ENCODE measurements around the gene ZSCAN5B.
"Not testable (repeated sequence)": the region's sequence is repeated elsewhere in the genome, so short reads cannot be mapped to it uniquely, and the experiment has no call there.

Gene ZSCAN5B

DNA sequence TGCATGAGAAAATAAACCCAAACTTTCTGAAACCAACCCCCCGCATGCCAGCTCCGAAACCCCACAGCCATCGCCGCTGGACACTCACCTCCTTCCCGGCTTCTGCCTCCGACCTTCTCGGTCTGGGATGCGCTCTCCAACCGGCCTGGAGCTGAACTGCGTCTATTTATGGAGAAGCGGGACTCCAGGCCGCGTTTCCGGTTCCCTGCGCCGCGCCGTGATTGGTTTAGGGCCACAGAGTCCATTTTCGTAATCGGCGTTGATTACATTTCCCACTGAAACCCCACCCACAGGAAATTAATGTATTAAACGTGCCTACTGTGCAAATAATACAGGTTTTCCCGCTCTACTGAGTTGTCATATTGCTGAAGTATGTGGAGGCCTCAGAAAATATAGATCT, at the start of gene ZSCAN5B:
ZSCAN5B (minus strand) TSS at position 138 of the 400 bp plus-strand sequence. CDS start 4,731 bp downstream, outside the sequence.
- not testable (repeated sequence) for DNase-seq (ENCODE audit: low read depth, low spot score)

- not testable (repeated sequence) for DNase-seq (ENCODE audit: low read depth, low spot score)
Measured at GRCh38 chr19:56245764-56246163, 48.2 kb upstream of the ZSCAN5B start.

DNA sequence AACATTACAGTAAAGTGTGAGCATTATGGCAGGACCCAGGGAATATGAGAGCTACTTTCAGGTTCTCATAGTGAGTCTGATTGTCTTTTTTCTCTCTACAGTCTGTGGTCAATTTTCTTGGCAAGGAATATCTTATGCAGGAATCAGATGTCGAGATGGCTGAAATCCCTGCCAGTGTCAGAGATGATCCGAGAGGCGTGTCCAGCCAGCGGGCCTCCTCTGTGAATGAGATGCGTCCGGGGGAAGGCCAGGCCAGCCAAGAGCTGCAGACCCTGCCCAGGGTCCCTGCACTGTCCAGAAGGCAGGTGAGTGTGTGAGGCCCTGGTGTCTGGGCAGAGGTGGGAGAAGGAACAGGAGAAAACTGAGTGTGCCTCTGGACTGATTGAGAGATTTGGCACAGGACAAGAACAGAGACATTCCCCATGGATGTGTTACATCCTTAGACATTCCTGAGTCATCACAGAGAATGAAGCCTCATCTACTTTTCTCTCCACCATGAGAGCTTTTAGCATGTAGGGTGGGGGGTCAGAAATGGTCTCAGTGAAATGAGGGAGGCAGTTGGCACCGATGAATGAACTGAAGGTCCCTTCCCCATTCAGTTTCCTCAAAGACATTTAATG, 47.6 kb upstream of the ZSCAN5B start:
- no peak for DNase-seq (ENCODE audit: low read depth, low spot score)

DNA sequence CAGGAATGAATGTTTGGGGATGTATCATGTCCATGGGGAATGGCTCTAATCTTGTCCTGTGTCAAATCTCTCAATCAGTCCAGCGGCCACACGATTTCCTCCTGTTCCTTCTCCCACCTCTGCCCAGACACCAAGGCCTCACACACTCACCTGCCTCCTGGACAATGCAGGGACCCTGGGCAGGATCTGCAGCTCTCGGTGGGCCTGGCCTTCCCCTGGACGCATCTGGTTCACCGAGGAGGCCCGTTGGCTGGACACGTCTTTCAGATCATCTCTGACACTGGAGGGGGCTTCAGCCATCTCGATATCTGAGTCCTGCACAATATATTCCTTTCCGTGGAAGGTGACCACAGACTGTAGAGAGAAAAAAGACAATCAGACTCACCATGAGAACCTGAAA, 25.9 kb upstream of the ZSCAN5B start:
- no peak for DNase-seq (ENCODE audit: low read depth, low spot score)

GRCh38 chr19:56222901-56223300, 25.3 kb upstream of the ZSCAN5B start:
- DNase-seq (ENCODE audit: low read depth, low spot score), result no peak

DNA sequence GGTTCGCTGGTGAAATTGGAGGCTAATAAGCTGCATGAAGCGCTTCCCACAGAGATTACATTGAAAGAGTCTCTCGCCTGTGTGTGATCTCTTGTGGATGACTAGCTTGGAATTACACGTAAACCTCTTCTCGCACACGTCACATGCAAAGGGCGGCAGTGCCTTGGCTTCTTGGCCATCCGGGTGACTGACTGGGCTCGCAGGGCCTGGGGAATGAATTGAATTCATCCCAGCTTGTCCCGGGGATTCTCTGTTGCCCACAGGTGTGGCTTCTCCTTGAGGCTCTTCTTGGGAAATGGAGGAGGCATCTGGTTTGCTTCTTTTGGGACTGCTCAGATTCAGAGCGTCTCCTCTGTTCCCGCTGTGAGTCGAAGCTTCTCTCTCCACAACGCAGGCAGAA, 24.3 kb upstream of the ZSCAN5B start:
- DNase-seq (ENCODE audit: low read depth, low spot score), result no peak

- not testable (repeated sequence) for DNase-seq (ENCODE audit: low read depth, low spot score)
Measured at GRCh38 chr19:56221442-56221841, 23.9 kb upstream of the ZSCAN5B start.

DNA sequence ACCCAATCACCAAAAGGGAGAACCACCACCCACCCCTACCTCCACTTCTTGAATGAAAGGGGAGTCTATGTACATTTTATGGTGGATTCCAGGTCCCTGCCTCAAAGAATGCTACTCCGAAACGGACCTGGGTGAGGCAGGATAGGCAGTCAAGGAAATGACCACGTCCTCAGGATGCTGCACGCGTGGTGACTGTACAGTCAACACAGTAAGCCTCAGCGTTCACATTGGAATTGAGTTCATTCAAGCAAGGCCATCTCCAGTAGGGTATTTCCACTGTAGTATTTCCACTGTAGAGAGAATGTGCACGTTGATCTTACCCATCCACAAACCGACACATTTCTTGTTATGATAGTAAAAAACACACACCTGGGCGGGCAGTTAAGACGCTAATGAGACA, 21.4 kb upstream of the ZSCAN5B start:
- DNase-seq (ENCODE audit: low read depth, low spot score), result no peak

DNA sequence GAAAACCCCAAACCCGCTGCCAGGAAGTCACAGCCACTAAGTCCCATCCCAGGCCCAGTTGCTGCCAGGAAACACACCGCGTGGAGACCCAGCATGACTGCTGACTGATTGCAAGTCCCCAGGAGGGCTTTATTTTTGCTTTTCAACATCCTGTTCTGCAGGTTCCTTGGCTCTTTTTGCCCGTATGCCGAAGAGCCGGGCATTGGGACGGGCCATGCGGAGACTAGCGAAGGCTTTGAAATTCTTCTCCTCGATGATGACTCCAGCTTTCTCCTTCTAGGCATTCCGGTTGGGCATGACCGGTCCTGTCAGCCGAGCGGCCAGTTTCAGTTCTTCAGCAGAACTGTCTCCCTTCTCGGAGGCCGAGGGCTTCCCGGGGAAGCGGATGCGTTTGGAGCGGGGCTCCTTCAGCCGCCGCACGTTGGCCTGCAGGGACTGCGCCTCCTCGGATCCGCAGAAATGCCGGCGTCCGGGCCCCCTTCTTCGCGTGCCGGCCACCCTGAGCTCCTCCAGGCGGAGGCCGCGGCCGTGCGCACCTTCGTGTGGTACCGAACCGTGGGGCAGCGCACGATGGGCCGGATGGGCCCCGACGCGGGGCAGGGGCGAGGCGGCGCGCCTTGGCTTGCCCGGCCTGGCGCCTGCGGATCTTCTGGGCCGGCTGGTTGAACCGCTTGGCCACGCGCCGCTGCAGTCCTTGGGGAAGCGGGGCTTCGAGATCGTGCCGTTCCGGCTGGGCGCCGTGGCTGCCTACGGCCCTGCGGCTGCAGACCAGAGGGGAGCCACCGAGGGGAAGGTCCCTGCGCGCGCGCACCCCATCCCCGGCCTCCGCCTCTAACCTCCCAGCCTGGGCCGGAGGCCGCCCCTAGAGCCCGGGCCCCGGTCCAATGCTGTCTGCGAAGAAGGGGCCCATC, 19.7 kb upstream of the ZSCAN5B start:
- peak; percentile 59 for DNase-seq (ENCODE audit: low read depth, low spot score)

GRCh38 chr19:56211718-56212117, 14.1 kb upstream of the ZSCAN5B start:
- DNase-seq (ENCODE audit: low read depth, low spot score), result no peak

- DNase-seq (ENCODE audit: low read depth, low spot score), result not testable (repeated sequence)
Measured at GRCh38 chr19:56210036-56210435, 12.5 kb upstream of the ZSCAN5B start.

GRCh38 chr19:56209091-56209490, 11.5 kb upstream of the ZSCAN5B start:
- no peak for DNase-seq (ENCODE audit: low read depth, low spot score)

DNA sequence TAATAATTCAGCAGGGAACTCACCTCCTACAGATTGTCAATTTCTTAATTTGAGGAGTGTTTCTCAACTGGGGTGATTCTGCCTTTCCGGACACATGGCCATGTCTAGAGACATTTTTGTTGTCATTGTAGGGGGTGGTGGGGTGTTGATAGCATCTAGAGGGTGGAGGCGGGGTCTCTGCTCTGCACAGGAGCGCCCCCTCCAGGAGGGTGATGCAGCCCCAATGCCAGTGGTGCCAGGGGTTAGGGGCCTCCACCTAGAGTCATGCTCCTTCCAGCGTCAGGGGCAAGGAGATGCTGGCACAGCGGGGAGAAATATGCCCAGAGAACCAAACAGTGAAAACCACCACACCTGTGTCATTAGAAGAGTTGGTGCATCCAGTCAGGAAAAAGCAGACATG, 10.0 kb upstream of the ZSCAN5B start:
- not testable (repeated sequence) for DNase-seq (ENCODE audit: low read depth, low spot score)

- no peak for DNase-seq (ENCODE audit: low read depth, low spot score)
Measured at GRCh38 chr19:56201973-56202372, 4.4 kb upstream of the ZSCAN5B start, which contains the start of gene ZSCAN5C. ZSCAN5C (plus strand) TSS chr19:56202273; CDS start chr19:56205914, 3,641 bp downstream.

- no peak for DNase-seq (ENCODE audit: low read depth, low spot score)
Measured at GRCh38 chr19:56199687-56200086, 2.1 kb upstream of the ZSCAN5B start.

DNA sequence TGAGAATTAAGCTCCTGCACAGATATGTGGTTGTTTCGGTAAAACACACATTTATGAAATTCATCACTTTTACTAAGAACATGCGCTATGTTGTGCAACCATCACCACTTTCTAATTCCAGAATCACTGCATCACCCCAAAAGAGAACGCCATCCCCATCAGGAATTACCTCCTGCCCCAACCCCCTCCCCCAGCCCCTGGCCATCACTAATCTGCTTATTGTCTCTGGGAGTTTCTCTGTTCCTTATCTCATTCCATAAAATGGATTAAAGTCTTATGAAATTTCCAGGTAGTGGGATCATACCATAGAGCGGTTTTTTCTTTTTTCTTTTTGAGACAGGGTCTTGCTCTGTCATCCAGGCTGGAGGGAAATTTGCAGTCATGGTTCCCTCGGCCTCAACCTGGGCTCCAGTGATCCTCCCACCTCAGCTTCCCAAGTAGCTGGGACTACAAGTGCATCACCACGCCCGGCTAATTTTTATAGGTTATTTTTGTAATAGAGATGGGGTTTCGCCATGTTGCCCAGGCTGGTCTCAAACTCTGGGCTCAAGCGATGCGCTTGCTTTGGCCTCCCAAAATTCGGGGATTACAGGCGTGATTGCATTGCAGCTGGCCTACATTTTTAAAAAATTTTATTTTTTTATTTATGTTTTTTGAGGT, 3.5 kb downstream of the ZSCAN5B start:
- DNase-seq (ENCODE audit: low read depth, low spot score), result no peak

- no peak for DNase-seq (ENCODE audit: low read depth, low spot score)
Measured at GRCh38 chr19:56191711-56192110, 5.9 kb downstream of the ZSCAN5B start.

- no peak for DNase-seq (ENCODE audit: low read depth, low spot score)
Measured at GRCh38 chr19:56191115-56191514, 6.5 kb downstream of the ZSCAN5B start.

- no peak for DNase-seq (ENCODE audit: low read depth, low spot score)
Measured at GRCh38 chr19:56189785-56190184, 7.8 kb downstream of the ZSCAN5B start.

- no peak for DNase-seq (ENCODE audit: low read depth, low spot score)
Measured at GRCh38 chr19:56177564-56178243, 19.9 kb downstream of the ZSCAN5B start.

DNA sequence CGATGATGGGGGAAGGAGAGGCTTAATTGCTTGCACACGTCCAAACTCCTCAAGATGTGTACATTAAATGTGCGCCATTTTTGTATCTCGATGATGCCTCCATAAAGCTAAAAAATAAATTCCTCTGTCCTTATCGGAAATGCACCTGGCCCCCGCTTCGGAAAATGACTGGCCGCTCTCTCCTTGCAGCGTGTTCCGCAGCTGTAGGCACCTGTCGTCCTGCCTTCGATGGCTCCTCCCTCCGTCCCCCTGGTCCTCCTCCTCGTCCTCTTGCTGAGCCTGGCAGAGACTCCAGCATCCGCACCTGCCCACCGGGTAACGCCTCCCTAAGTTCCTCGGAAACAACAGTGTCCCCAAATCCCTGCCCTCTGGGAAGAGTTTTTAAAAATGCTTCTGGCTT, 20.7 kb downstream of the ZSCAN5B start:
- DNase-seq (ENCODE audit: low read depth, low spot score), result no peak

DNA sequence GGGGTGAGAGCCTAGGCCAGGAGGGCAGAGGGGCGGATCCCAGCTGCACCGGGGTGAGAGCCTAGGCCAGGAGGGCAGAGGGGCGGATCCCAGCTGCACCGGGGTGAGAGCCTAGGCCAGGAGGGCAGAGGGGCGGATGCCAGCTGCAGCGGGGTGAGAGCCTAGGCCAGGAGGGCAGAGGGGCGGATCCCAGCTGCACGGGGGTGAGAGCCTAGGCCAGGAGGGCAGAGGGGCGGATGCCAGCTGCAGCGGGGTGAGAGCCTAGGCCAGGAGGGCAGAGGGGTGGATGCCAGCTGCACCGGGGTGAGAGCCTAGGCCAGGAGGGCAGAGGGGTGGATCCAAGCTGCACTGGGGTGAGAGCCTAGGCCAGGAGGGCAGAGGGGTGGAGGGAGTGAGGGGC, 21.3 kb downstream of the ZSCAN5B start:
- not testable (repeated sequence) for DNase-seq (ENCODE audit: low read depth, low spot score)
